ENCODE data around the gene UPF3A.

The UPF3A gene

GRCh38 chr13:114264886-114265611, 16.4 kb upstream of the UPF3A start:
- no peak for DNase-seq

GRCh38 chr13:114266241-114266640, 15.2 kb upstream of the UPF3A start:
- DNase-seq: no peak

- no peak for DNase-seq
Measured at GRCh38 chr13:114268344-114269280, 12.8 kb upstream of the UPF3A start.

- DNase-seq: no peak
Measured at GRCh38 chr13:114269281-114269770, 12.1 kb upstream of the UPF3A start.

DNA sequence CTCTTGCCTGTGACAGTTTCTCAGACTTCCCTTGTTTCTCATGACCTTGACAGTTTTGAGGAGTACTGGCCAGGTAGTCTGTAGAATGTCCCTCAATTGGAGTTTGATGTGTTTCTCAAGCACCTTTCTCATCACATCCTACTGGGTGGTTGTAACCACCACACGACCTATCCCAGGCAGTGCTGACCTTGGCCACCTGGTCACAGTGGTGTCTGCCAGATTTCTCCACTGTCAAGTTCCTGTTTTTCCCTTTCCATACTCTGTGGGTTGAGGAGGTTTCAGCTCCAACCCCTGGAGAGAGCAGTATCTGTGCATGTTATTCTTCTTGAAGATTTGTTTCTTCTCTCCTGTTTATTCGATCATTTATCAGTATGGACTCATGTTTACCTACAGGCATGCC, 8.4 kb upstream of the UPF3A start:
- DNase-seq: no peak

DNA sequence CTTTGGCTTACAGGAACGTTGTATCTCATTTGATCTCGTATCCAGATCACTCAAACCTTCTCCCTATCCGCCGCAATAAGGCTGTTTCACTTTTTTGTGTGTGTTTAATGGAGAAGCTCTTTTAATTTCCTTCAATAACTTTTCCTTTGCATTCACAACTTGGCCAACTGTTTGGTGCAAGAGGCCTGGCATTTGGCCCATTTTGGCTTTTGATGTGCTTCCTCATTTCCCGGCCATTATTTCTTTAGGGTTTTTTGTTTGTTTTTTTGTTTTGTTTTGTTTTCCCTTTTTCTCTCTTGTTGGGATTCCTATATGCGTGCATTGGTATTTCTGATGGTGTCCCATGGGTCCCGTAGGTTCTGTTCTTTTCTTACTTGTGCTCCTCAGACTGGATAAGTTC, 6.1 kb upstream of the UPF3A start:
- DNase-seq: no peak

DNA sequence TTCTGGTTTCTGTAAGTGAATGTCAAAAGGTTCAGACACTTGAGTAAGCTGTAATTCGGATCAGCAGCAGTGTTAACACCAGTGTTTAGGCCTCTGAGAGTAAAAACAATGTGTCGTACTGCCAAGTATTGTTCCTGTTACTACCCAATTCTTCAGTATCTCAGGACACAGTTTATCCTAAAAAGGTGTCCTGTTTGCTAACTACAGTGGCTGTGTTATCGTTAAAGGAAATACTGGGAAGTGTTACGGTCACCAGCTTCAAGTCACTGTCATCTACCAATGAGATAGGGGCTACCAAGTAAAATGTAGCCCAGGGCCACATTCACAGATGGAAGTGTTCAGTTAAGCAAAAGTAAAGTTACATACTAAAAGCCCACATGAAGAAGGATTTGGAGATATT, 2.3 kb upstream of the UPF3A start:
- no peak for DNase-seq

GRCh38 chr13:114279758-114280355, 1.5 kb upstream of the UPF3A start:
- no peak for DNase-seq

- peak; percentile 22 for DNase-seq
Measured at GRCh38 chr13:114282041-114282670, 755 bp downstream of the UPF3A start.

DNA sequence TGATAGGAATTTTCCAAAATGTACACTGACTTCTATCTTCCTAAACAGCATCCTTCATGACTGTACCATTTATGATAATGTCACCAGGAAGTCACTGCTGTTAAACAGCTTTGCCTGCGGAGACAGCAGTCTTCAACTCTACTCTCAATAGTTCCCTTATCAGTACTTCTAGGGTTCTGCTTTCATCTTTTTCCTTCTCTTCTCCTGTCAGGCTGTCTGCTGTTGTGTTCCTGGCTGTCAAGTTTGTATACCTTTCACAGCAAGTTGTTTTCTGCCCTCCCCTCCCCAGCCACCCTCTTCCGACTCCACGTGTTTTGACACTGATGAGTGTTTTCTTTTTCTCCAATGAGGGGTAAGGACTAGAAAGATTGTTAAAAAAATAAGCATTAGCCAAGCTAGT, 2.2 kb downstream of the UPF3A start:
- DNase-seq: no peak

DNA sequence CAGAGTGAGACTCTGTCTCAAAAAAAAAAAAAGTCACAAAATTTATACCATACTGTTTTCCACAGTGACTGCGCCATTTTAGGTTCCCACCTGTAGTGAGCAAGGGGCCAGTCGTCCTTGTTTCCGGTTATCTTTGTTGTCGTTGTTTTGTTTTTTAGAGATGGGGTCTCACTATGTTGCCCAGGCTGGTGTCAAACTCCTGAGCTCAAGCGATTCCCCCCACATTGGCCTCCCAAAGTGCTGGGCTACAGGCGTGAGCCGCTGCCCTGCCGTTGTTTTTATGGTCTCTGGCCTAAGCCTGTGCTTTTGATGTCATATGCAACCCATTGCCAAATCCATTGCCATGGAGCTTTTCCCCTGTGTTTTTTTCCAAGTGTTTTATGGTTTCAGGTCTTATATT, 3.3 kb downstream of the UPF3A start:
- no peak for DNase-seq

GRCh38 chr13:114285166-114285808, 3.9 kb downstream of the UPF3A start:
- DNase-seq: no peak

DNA sequence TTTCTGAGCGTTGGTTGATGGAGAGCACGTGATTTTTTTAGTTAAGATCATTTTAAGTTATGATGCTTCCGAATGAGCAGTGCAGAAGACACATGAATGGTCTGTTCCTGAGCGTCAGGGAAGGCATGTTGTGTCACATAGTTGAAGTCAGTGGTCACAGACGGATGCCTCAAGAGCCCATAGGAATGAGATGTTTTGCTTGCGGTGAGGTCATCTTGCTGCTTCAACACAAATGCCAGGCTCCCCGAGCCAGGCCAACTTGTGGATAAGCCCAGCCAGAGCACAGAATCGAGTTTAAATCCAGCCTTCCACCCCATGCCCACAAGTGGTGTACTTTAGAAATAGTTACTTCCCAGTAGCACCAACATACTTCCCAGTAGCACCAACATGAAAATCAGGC, 5.4 kb downstream of the UPF3A start:
- DNase-seq: no peak

DNA sequence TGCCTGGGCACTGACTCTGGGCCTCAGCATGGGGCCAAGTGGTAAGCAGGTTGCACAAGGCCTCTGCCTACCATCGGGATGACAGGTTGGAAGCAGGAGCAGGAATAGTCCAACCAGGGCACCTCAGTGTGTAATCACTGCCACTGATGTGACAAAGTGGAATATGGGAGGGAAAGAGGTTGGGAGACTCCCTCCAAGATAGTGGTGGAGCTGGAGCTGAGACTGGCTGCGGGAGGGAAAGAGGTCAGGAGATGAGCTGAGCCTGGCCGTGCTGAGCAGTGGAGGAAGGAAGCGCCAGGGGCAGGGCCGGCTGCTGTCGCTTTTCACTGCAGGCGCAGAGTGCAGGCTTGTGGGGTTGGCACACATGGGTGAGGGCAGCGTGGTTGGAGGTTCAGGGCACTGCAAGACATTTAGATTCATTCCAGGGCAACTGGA, 6.8 kb downstream of the UPF3A start:
- DNase-seq: no peak

GRCh38 chr13:114296448-114296847, 15.0 kb downstream of the UPF3A start:
- DNase-seq: no peak

DNA sequence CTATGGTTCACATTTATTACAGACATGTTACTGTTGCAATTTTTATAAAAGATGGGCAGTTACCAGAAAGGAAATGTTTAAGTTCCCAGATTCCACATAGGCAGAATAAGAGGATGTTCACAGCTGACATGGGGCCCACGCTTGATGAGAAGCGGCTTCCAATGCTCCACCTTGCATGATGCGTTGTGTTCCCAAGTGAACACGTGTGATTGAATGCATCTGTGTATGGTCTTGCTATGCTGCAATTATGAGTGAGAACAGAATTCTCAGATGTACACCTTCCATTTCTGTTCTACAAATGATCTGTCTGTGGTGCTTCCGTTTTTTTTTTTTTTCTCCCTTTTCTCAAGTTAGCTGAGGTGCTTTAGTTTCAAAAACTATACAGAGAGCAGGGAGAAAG, 15.5 kb downstream of the UPF3A start:
- no peak for DNase-seq

DNA sequence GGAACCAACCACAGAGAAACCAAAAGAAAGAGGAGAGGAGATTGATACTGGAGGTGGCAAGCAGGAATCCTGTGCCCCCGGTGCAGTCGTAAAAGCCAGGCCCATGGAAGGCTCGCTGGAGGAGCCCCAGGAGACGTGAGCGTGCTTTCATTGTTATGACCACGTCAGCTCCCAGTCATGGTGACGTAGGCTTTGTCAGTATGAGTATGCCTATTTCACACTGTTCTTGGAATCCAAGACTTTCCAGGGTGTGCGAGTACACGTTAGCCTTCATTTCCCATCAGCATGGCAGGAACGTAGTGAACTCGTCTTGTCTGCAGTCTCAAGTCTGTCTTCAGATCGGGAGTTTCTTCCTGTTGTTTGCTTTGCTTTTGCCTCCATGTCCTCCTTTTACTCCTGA, 17.5 kb downstream of the UPF3A start:
- DNase-seq: no peak

DNA sequence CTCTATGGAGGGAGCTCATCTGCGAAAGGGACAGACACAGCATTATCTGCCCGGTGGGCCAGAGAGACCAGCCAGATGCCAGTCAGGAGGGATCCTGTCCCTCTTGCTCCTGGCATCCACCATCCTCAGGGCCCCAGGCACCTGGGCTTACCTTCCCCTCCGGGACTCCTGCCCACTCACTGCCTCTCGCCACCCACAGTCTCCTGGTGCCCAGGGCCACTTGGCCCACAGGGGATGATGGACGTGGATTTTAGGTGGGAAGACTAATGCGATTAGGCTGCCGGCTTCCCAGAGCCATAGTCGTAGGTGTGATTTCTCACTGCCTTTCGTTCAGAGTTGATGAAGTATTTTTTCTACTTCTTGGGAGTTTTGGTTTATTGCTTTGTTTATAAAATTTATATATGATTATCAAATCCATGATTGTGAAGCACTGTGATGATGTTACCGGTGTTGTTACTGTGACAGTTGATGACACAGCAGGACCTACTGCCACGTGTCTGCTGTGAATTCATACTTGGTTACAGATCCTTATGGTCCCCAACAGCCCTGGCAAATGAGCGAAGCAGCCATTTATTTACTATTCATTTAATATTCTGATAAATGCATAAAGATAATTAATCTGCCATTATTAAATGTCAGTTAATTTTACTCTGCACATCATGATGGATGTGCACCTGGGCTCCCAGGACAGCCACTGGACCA, 18.4 kb downstream of the UPF3A start:
- DNase-seq: no peak

DNA sequence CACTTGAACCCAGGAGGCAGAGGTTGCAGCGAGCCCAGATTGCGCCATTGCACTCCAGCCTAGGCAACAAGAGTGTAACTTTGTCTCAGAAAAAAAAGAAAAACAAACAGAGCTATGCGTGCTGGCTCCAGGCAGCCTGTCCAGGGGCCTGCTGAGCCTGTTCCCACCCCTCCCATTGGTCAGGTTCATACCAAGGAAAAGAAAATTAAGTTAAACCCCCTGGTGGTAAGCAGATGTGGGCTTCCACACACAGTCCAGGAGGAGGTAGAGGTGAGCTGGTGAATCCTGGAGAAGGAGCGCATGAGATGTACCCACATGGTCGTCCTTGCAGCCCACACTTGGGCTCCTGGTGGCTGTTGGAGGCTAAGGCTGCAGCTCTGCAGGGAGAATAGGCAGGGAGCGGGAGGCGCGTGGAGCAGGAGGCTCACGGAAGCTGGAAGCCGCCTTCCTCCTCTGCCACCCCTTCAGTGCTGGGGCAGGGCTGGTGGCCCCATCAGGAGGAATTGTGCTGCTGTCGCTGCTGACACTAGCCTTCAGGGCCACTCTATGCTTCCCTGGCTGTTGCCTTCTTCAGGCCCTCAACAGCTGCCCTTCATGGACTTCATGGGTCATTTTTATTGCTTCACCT, 22.4 kb downstream of the UPF3A start:
- no peak for DNase-seq

GRCh38 chr13:114304346-114305034, 23.1 kb downstream of the UPF3A start:
- no peak for DNase-seq

DNA sequence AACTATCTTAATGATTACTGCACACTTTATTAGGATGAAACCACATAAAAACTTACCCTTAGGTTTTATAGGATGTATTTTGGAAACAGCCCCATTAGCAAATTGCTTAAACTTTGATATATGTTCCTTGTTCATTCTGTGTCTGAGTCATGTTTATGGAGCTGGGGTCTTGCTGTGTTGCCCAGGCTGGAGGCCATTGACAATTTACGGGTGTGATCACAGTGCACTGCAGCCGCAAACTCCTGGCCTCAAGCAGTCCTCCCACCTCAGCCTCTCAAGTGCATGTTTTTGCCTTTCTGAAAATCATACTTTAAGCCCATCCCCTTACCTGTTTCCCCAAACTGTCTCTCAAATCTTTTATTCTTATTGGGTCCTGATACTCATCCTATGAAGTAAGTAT, 27.7 kb downstream of the UPF3A start:
- DNase-seq: no peak
